ENCODE data around the gene UNC45B.

UNC45B gene

DNA sequence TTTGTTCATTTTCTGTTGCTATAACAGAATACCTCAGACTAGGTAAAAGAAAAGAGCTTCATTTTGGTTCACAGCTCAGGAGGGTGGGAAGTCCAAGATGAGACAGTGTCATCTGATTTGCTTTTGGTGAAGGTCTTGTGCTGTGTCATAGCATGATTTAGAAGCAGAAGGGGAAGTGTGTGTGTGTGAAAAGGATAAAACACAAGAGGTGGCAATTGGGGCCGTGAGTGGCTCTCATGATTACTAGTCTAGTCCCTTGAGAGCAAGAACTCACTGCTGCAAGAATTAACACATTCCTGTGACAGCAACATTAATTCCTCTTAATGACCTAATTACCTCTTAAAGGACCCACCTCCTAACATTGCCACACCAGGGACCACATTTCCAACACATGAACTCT, 38.2 kb downstream of the UNC45B start:
- Histone ChIP-seq H3K27me3 (ENCODE audit: insufficient read depth, low read depth) (no peaks in the 10 kb centered on the region), H3K4me3 (IDR thresholded peaks at IDR 0.05; ENCODE audit: insufficient read depth, low read depth, low read length) (no peak overlapping the region), H3K36me3 (ENCODE audit: insufficient read depth) (no peaks in the 10 kb centered on the region), H3K4me2 (no peak overlapping the region), H2AFZ (ENCODE audit: low read depth) (no peak overlapping the region), H3K27ac (no peak overlapping the region), H3K9ac (no peak overlapping the region), H4K20me1 (ENCODE audit: insufficient read depth) (no peaks in the 10 kb centered on the region), H3K4me1 (ENCODE audit: low read depth, poor library complexity, severe bottlenecking) (no peaks in the 10 kb centered on the region), H3K79me2 (ENCODE audit: insufficient read depth, low read depth) (no peaks in the 10 kb centered on the region)
- TF ChIP-seq, protein P1, sequence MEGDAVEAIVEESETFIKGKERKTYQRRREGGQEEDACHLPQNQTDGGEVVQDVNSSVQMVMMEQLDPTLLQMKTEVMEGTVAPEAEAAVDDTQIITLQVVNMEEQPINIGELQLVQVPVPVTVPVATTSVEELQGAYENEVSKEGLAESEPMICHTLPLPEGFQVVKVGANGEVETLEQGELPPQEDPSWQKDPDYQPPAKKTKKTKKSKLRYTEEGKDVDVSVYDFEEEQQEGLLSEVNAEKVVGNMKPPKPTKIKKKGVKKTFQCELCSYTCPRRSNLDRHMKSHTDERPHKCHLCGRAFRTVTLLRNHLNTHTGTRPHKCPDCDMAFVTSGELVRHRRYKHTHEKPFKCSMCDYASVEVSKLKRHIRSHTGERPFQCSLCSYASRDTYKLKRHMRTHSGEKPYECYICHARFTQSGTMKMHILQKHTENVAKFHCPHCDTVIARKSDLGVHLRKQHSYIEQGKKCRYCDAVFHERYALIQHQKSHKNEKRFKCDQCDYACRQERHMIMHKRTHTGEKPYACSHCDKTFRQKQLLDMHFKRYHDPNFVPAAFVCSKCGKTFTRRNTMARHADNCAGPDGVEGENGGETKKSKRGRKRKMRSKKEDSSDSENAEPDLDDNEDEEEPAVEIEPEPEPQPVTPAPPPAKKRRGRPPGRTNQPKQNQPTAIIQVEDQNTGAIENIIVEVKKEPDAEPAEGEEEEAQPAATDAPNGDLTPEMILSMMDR (conservative IDR thresholded peaks at IDR 0.05; ENCODE audit: low read depth, low read length), result no peak

DNA sequence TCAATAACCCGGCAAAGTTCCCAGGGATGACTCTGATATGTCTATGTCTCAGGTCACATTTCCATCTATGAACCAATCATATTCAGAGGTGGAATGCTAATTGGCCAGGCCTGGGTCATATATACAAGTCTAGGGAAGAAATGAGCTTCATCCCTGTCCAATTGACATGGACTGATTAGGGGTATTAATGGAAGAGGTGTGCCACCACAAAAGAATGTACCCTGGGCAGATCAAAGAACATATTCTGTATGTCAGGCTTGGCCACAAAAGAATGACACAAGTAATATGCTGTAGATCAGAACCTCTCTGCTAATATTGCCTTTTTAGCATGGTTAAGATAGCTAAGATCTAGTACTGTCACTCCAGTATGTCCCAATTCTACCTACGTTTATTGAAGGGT, 39.9 kb downstream of the UNC45B start:
- Histone ChIP-seq H3K4me3 (IDR thresholded peaks at IDR 0.05; ENCODE audit: insufficient read depth, low read depth, low read length) (no peak overlapping the region), H3K27ac (no peak overlapping the region), H3K27me3 (ENCODE audit: insufficient read depth, low read depth) (0 out of 2 replicates have a peak, but pooled peaks cover 2% of the 10 kb centered on the region), H2AFZ (ENCODE audit: low read depth) (no peak overlapping the region), H4K20me1 (ENCODE audit: insufficient read depth) (no peaks in the 10 kb centered on the region), H3K9ac (no peak overlapping the region), H3K36me3 (ENCODE audit: insufficient read depth) (no peaks in the 10 kb centered on the region), H3K79me2 (ENCODE audit: insufficient read depth, low read depth) (no peaks in the 10 kb centered on the region), H3K4me1 (ENCODE audit: low read depth, poor library complexity, severe bottlenecking) (no peaks in the 10 kb centered on the region), H3K4me2 (no peak overlapping the region)
- TF ChIP-seq, protein P1 (conservative IDR thresholded peaks at IDR 0.05; ENCODE audit: low read depth, low read length), result no peak

DNA sequence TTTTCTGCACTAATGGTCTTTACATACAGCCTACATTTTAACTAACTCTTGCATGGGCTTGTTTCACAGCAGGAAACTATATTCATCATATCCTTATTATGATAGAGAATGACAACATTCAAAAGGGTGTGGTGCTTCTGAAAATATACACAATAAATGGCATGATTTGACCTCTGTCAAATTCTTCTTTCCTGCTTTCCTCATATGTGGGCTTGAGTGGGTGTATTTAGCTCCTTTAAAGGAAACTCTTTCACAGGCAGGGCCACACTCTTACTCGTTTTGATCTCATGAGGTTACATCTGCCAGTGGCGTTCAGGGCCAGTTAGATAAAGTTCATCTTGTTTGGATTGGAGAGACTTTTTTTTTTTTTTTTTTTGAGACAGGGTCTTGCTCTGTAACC, 40.5 kb downstream of the UNC45B start:
- no peaks in the 10 kb centered on the region for H3K36me3 ChIP-seq (ENCODE audit: insufficient read depth)
- no peak overlapping the region for H3K4me2 ChIP-seq
- H3K4me1 ChIP-seq (ENCODE audit: low read depth, poor library complexity, severe bottlenecking), result no peaks in the 10 kb centered on the region
- H3K4me3 ChIP-seq (IDR thresholded peaks at IDR 0.05; ENCODE audit: insufficient read depth, low read depth, low read length), result no peak overlapping the region
- no peaks in the 10 kb centered on the region for H4K20me1 ChIP-seq (ENCODE audit: insufficient read depth)
- no peaks in the 10 kb centered on the region for H3K79me2 ChIP-seq (ENCODE audit: insufficient read depth, low read depth)
- no peak overlapping the region for H3K9ac ChIP-seq
- 0 out of 2 replicates have a peak, but pooled peaks cover 2% of the 10 kb centered on the region for H3K27me3 ChIP-seq (ENCODE audit: insufficient read depth, low read depth)
- H2AFZ ChIP-seq (ENCODE audit: low read depth), result no peak overlapping the region
- no peak overlapping the region for H3K27ac ChIP-seq
- TF ChIP-seq, protein P1 (conservative IDR thresholded peaks at IDR 0.05; ENCODE audit: low read depth, low read length), result no peak

DNA sequence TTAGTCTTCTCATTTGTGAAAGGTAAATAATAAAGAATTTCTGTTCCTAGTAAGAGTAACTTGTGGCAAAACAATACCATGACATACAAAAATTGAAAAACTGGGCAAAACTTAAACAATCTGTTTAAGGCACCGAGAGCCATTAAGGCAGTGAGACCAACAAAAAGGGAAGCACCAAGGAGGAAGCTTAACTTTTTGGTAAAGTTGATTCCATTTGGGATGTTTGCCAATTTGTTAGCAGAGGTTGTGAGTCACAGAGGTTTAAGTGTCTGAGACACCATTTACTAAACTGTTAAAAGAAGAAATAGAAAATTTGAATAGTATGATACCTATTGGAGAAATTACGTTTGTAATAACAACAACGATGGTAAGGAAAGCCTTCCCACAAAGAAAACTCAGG, 41.7 kb downstream of the UNC45B start:
- Histone ChIP-seq H4K20me1 (ENCODE audit: insufficient read depth) (no peaks in the 10 kb centered on the region), H3K4me3 (IDR thresholded peaks at IDR 0.05; ENCODE audit: insufficient read depth, low read depth, low read length) (no peak overlapping the region), H3K79me2 (ENCODE audit: insufficient read depth, low read depth) (no peaks in the 10 kb centered on the region), H2AFZ (ENCODE audit: low read depth) (no peak overlapping the region), H3K27me3 (ENCODE audit: insufficient read depth, low read depth) (0 out of 2 replicates have a peak, but pooled peaks cover 2% of the 10 kb centered on the region), H3K4me2 (no peak overlapping the region), H3K36me3 (ENCODE audit: insufficient read depth) (no peaks in the 10 kb centered on the region), H3K4me1 (ENCODE audit: low read depth, poor library complexity, severe bottlenecking) (no peaks in the 10 kb centered on the region), H3K9ac (no peak overlapping the region), H3K27ac (no peak overlapping the region)
- TF ChIP-seq, protein P1 (conservative IDR thresholded peaks at IDR 0.05; ENCODE audit: low read depth, low read length), result no peak
